AG04450 (cell line): ENCODE measurements around the gene FNBP1L. TPM values are rescaled to one million over a fixed set of nuclear protein-coding genes. Genes with fewer than 3 reads are reported as not detected.

ENCODE experiments used
- CTCF ChIA-PET: fragments of 300-600, 350-600 bp; formaldehyde crosslinking; extraction: SDS; loops from one replicate; lab custom pipeline; 2022; ENCODE audit warnings: antibody characterized with exemption, inconsistent platforms; lab: Charles Lee
- POLR2A ChIA-PET: fragments of 350-600 bp; formaldehyde crosslinking; extraction: SDS; loops from one replicate; lab custom pipeline; 2021; ENCODE audit warnings: antibody characterized with exemption, inconsistent platforms; lab: Yijun Ruan, JAX
- DNase-seq: peaks from one replicate; pipeline ENCODE4 v3.0.0-alpha.2; 2011; ENCODE audit warnings: low read depth, low spot score
- H3K27ac ChIP-seq: one replicate; pipeline ENCODE4 v1.5.1; 2012; ENCODE audit warnings: low read depth, low read length, control low read depth
- H3K27me3 ChIP-seq: one replicate; pipeline ENCODE4 v1.6.0; 2012; ENCODE audit warnings: low read length; ENCODE audit not compliant: control insufficient read depth, insufficient read depth
- H3K4me3 ChIP-seq: 2 replicates; pipeline ENCODE4 v1.5.1; 2011; ENCODE audit warnings: mild to moderate bottlenecking, low read depth, low read length, control low read depth
- H3K9me3 ChIP-seq: 2 replicates; pipeline ENCODE4 v1.5.1; 2012; ENCODE audit warnings: low read length; ENCODE audit not compliant: control insufficient read depth, insufficient read depth
- polyA plus RNA-seq: library from polyadenylated mRNA; depleted of rRNA; stranded (reverse); fragments of >200 nt; gene quantifications from 2 replicates; pipeline ENCODE4 v1.2.3, GENCODE V29; 2011
- TF ChIP-seq, protein P1 (sequence below): IDR thresholded peaks from 2 replicates; pipeline ENCODE4 v1.5.1; 2011; ENCODE audit warnings: low read depth, low read length, control low read depth, inconsistent platforms

FNBP1L gene
- polyA plus RNA-seq, 1 experiment: 24.1 TPM

DNA sequence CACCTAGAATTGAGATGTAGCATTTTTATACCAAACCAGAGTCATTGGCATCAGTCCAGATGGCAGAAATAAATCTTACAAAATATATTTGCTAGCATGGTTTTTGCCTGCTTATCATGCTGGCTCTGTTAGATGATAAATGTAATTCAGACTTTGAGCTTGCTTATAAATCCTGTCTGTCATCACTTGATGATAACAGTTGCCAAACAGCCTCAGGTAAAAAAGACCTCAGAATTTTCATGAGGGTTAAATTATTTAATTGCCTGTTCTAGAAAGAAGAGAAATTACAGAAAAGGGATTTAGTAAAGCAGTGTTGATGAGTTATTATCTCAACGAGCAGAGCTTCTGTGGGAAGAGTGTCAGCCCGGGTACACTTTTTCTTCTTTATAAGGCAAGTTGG, 83.3 kb downstream of the FNBP1L start:
- CTCF ChIA-PET: no interaction called here
- POLR2A ChIA-PET: no interaction called here
- H3K27ac ChIP-seq: no peak overlapping the region
- no peak overlapping the region for H3K4me3 ChIP-seq
- no peaks in the 10 kb centered on the region for H3K27me3 ChIP-seq
- DNase-seq: no peak
- TF ChIP-seq, protein P1, sequence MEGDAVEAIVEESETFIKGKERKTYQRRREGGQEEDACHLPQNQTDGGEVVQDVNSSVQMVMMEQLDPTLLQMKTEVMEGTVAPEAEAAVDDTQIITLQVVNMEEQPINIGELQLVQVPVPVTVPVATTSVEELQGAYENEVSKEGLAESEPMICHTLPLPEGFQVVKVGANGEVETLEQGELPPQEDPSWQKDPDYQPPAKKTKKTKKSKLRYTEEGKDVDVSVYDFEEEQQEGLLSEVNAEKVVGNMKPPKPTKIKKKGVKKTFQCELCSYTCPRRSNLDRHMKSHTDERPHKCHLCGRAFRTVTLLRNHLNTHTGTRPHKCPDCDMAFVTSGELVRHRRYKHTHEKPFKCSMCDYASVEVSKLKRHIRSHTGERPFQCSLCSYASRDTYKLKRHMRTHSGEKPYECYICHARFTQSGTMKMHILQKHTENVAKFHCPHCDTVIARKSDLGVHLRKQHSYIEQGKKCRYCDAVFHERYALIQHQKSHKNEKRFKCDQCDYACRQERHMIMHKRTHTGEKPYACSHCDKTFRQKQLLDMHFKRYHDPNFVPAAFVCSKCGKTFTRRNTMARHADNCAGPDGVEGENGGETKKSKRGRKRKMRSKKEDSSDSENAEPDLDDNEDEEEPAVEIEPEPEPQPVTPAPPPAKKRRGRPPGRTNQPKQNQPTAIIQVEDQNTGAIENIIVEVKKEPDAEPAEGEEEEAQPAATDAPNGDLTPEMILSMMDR: no peak
- H3K9me3 ChIP-seq: no peaks in the 10 kb centered on the region

DNA sequence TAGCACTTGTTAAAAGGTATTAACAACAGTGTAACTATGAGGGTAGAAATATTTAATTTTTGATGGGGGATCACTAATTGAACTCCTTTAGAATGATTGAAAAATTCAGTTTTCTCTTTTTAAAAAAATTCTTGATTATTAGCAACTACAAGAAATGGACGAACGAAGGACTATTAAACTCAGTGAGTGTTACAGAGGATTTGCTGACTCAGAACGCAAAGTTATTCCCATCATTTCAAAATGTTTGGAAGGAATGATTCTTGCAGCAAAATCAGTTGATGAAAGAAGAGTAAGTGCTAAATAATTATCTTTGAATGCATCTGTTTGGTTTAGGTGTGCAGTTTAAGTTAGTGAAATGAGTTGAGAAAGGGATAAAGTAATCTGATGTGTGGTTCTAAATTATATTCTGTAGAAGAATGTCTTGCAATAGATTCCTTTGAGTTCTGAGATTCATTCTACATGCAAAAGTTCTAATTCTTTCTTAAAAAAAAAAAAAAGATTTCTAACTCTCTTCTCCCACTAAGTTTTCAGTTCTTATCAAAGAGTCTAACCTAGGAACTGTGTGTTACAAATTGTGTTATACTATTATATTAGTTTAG, 85.0 kb downstream of the FNBP1L start:
- H3K27ac ChIP-seq: no peak overlapping the region
- H3K4me3 ChIP-seq: no peak overlapping the region
- ChIA-PET POLR2A (no interaction called here), CTCF (interaction anchor here (1.1 to 1.2 kb wide), 2 partner anchors 10 to 312 kb away, joined by 3 read pairs; no protein-coding TSS in a partner anchor)
- TF ChIP-seq, protein P1: no peak
- no peaks in the 10 kb centered on the region for H3K9me3 ChIP-seq
- no peaks in the 10 kb centered on the region for H3K27me3 ChIP-seq
- no peak for DNase-seq

DNA sequence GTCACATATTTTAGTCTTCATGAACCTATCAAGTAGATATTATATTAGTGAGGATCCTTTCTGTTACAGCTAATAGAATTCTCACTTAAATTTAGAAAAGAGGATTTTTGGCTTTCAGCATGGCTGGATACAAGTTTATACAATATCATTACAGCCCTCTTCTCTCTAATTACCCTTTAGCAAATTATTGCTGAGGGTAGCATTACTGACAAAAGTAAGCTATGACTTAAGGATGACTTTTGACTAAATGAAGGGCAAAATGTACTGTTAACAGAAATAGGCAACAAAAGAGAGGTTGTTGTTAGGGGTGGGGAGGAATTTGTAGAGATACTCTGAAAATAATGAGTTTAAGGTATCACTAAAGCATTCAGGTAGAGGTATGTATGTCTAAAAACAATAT, 85.8 kb downstream of the FNBP1L start:
- TF ChIP-seq, protein P1: no peak
- Histone ChIP-seq H3K9me3 (no peaks in the 10 kb centered on the region), H3K4me3 (no peak overlapping the region), H3K27ac (no peak overlapping the region), H3K27me3 (no peaks in the 10 kb centered on the region)
- ChIA-PET POLR2A (no interaction called here), CTCF (interaction anchor here (1.1 to 1.4 kb wide), 3 partner anchors 9 to 311 kb away, joined by 3 to 4 read pairs (median 3); no protein-coding TSS in a partner anchor)
- DNase-seq: no peak

DNA sequence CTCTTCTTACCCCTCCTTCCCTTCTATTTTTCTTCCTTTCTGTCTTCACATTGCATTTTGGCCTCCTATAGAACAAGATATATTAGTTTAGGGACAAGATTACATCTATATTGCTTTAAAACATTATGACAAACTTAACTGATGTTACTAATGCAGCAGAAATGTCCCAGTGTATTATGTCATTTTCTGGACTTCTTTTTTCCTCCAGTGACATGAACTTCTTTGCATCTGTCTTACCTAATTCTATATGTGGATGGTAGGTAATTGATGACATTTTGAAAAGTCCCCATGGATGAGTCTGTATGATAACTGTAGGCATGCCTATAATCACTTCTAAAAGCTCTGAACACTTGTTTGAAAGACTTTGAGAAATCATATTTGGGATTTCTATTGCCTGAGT, 89.5 kb downstream of the FNBP1L start:
- no peak overlapping the region for H3K4me3 ChIP-seq
- DNase-seq: no peak
- no peak overlapping the region for H3K27ac ChIP-seq
- H3K9me3 ChIP-seq: no peaks in the 10 kb centered on the region
- CTCF ChIA-PET: no interaction called here
- POLR2A ChIA-PET: no interaction called here
- TF ChIP-seq, protein P1: no peak
- H3K27me3 ChIP-seq: no peaks in the 10 kb centered on the region

DNA sequence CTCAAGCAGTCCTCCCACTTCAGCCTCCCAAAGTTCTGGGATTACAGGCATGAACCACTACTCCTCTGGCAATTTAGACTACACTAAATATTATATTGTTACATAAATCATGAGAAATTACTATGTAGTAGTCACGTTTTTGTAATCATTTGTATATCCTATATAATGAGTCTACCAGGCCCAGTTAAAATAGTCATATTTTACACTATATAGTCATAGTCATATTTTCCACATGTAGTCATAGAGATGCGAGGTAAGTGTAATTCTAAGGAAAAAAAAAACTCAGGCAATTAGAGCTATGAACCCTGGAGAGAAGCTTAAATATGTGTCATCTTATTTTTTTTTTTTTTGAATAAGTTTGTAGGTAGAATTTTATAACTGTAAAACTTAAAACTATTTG, 90.0 kb downstream of the FNBP1L start:
- Histone ChIP-seq H3K9me3 (no peaks in the 10 kb centered on the region), H3K4me3 (no peak overlapping the region), H3K27me3 (no peaks in the 10 kb centered on the region), H3K27ac (no peak overlapping the region)
- no peak for DNase-seq
- ChIA-PET POLR2A (no interaction called here), CTCF (interaction anchor here (1.7 kb wide), 1 partner anchor 234 kb away, joined by 5 read pairs; no protein-coding TSS in a partner anchor)
- TF ChIP-seq, protein P1: no peak
